Keratinocyte (primary cell): ENCODE data around the gene VAV2. TPM values are rescaled to one million over a fixed set of nuclear protein-coding genes. Genes with fewer than 3 reads are reported as not detected.

Experiments
- DNase-seq: peaks from one replicate; pipeline ENCODE4 v3.0.0-alpha.2; 2011; ENCODE audit warnings: low read depth, missing footprints, low spot score
- FAIRE-seq: peaks from 2 replicates; lab custom pipeline; 2011; peaks lifted over from hg19 to GRCh38; lab: Jason Lieb, UNC
- H2AFZ ChIP-seq: 2 replicates; pipeline ENCODE4 v1.6.0; 2012; ENCODE audit warnings: low read length, control low read depth, inconsistent platforms; ENCODE audit not compliant: control insufficient read depth
- H3K27ac ChIP-seq: 2 replicates; pipeline ENCODE4 v1.5.1; 2011; ENCODE audit warnings: low read length; ENCODE audit not compliant: control insufficient read depth, insufficient read depth
- H3K27me3 ChIP-seq: 3 replicates; pipeline ENCODE4 v1.6.0; 2011; ENCODE audit warnings: low read length; ENCODE audit not compliant: control insufficient read depth, insufficient read depth; ENCODE audit errors: extremely low read depth
- H3K36me3 ChIP-seq, 2 experiments: 2 replicates in 1 of 2; 3 replicates in 1 of 2; pipeline ENCODE4 v1.5.1; 2011; ENCODE audit warnings: low read length in 2 of 2, mild to moderate bottlenecking in 1 of 2; ENCODE audit not compliant: control insufficient read depth in 2 of 2, insufficient read depth in 2 of 2; ENCODE audit errors: extremely low read depth in 1 of 2
- H3K4me1 ChIP-seq: 3 replicates; pipeline ENCODE4 v1.5.1; 2011; ENCODE audit warnings: low read length; ENCODE audit not compliant: control insufficient read depth, insufficient read depth; ENCODE audit errors: extremely low read depth
- H3K4me2 ChIP-seq: 3 replicates; pipeline ENCODE4 v1.6.0; 2011; ENCODE audit warnings: low read depth, low read length; ENCODE audit not compliant: control insufficient read depth, insufficient read depth; ENCODE audit errors: extremely low read depth
- H3K4me3 ChIP-seq, 3 experiments: fragments of 200-600 bp in 1 of 3; sonication (generic) in 1 of 3; 2 replicates in 2 of 3; 3 replicates in 1 of 3; pipeline ENCODE4 v1.5.1; 2011 to 2016; ENCODE audit warnings: low read length in 3 of 3, mild to moderate bottlenecking in 3 of 3, control low read depth in 2 of 3, inconsistent platforms in 1 of 3, low read depth in 1 of 3, mixed read lengths in 1 of 3, mixed run types in 1 of 3, moderate library complexity in 1 of 3; ENCODE audit not compliant: control insufficient read depth in 2 of 3, insufficient read depth in 2 of 3; ENCODE audit errors: extremely low read depth in 1 of 3
- H3K79me2 ChIP-seq: 2 replicates; pipeline ENCODE4 v1.6.0; 2012; ENCODE audit warnings: low read length; ENCODE audit not compliant: control insufficient read depth, insufficient read depth
- H3K9ac ChIP-seq: 3 replicates; pipeline ENCODE4 v1.6.0; 2011; ENCODE audit warnings: low read length; ENCODE audit not compliant: control insufficient read depth, insufficient read depth; ENCODE audit errors: extremely low read depth
- H3K9me1 ChIP-seq: 3 replicates; pipeline ENCODE4 v1.6.0; 2011; ENCODE audit warnings: low read length; ENCODE audit not compliant: control insufficient read depth, insufficient read depth; ENCODE audit errors: extremely low read depth
- H3K9me3 ChIP-seq: 2 replicates; pipeline ENCODE4 v1.5.1; 2012; ENCODE audit warnings: low read depth, low read length; ENCODE audit not compliant: control insufficient read depth
- H4K20me1 ChIP-seq: 3 replicates; pipeline ENCODE4 v1.6.0; 2011; ENCODE audit warnings: low read length; ENCODE audit not compliant: control insufficient read depth, insufficient read depth; ENCODE audit errors: extremely low read depth
- CTCF ChIP-seq, 3 experiments: IDR thresholded peaks in 1 of 3; conservative IDR thresholded peaks in 1 of 3; optimal IDR thresholded peaks in 1 of 3; 2 replicates in 2 of 3; 3 replicates in 1 of 3; pipeline versions ENCODE3 to v1.5.1; 2011; ENCODE audit warnings: low read length in 3 of 3, mild to moderate bottlenecking in 3 of 3, moderate library complexity in 2 of 3, control low read depth in 1 of 3, inconsistent platforms in 1 of 3; ENCODE audit not compliant: insufficient read depth in 2 of 3; ENCODE audit errors: extremely low read depth in 1 of 3
- EZH2 ChIP-seq: IDR thresholded peaks from one replicate; pipeline ENCODE4 v1.6.1; 2012; ENCODE audit warnings: inconsistent platforms, mild to moderate bottlenecking, low read length, moderate library complexity
- dilution Hi-C: fragments of 300-500 bp; cut with MboI; formaldehyde crosslinking; loops from one replicate; pipeline ENCODE4 v1.7.0; 2020; ENCODE audit warnings: low sequenced_read_pairs; ENCODE audit not compliant: extremely low pct_ligation_motif_present
- polyA plus RNA-seq, 5 experiments: library from polyadenylated mRNA; depleted of rRNA in 3 of 5; stranded (reverse) in 3 of 5; stranded (forward) in 1 of 5; unstranded in 1 of 5; fragments of >200 nt; gene quantifications; 1 replicate in 1 of 5; 2 replicates in 3 of 5; 3 replicates in 1 of 5; pipeline versions ENCODE4 v1.2.1 to v1.2.3, GENCODE V29; 2011 to 2012; ENCODE audit warnings: missing spikeins in 2 of 5, low read depth in 1 of 5, low replicate concordance in 1 of 5

Gene VAV2
- polyA plus RNA-seq, 1 donor (not counting 4 experiments of a cell fraction or from before 2014, with no cell fraction given): 16.4 TPM

- H2AFZ ChIP-seq: no peak overlapping the region
- H3K9ac ChIP-seq: no peak overlapping the region
- H3K27ac ChIP-seq: no peak overlapping the region
- no peak overlapping the region for H3K4me2 ChIP-seq
- H3K36me3 ChIP-seq: no peaks in the 10 kb centered on the region
- H3K4me1 ChIP-seq: peaks cover 19% of the 10 kb centered on the region
- FAIRE-seq (no peak), DNase-seq (no peak)
- peaks cover 18% of the 10 kb centered on the region for H3K27me3 ChIP-seq
- peaks cover 2% of the 10 kb centered on the region for H3K9me1 ChIP-seq
- TF ChIP-seq EZH2 (no peak), CTCF (optimal IDR thresholded peaks at IDR 0.05 in 1 of 3, IDR thresholded peaks at IDR 0.05 in 1 of 3, conservative IDR thresholded peaks at IDR 0.05 in 1 of 3; ENCODE audit: extremely low read depth in 1 of 3, insufficient read depth in 2 of 3, low read length in 3 of 3) (peak in 2 of 3 experiments; percentile 15 to 30)
- H3K79me2 ChIP-seq: peaks cover 22% of the 10 kb centered on the region
- H3K4me3 ChIP-seq: no peak overlapping the region
- peaks cover 4% of the 10 kb centered on the region for H4K20me1 ChIP-seq
- dilution Hi-C loops: no loop called here
- H3K9me3 ChIP-seq: no peaks in the 10 kb centered on the region
Observed at GRCh38 chr9:133995012-133995896, 3.1 kb upstream of the VAV2 start.

GRCh38 chr9:133994353-133995011, 2.4 kb upstream of the VAV2 start:
- no peaks in the 10 kb centered on the region for H3K9me3 ChIP-seq
- FAIRE-seq: no peak
- H4K20me1 ChIP-seq: peaks cover 11% of the 10 kb centered on the region
- peaks cover 2% of the 10 kb centered on the region for H3K9me1 ChIP-seq
- DNase-seq: no peak
- no peak overlapping the region for H2AFZ ChIP-seq
- no peak overlapping the region for H3K4me3 ChIP-seq
- H3K27me3 ChIP-seq: peaks cover 12% of the 10 kb centered on the region
- H3K9ac ChIP-seq: no peak overlapping the region
- peaks cover 30% of the 10 kb centered on the region for H3K79me2 ChIP-seq
- no peak overlapping the region for H3K27ac ChIP-seq
- peaks cover 0 to 3% of the 10 kb centered on the region in 2 experiments for H3K36me3 ChIP-seq
- TF ChIP-seq EZH2 (no peak), CTCF (optimal IDR thresholded peaks at IDR 0.05 in 1 of 3, IDR thresholded peaks at IDR 0.05 in 1 of 3, conservative IDR thresholded peaks at IDR 0.05 in 1 of 3; ENCODE audit: extremely low read depth in 1 of 3, insufficient read depth in 2 of 3, low read length in 3 of 3) (peak in 2 of 3 experiments; percentile 95 to 98)
- no peak overlapping the region for H3K4me2 ChIP-seq
- H3K4me1 ChIP-seq: peaks cover 25% of the 10 kb centered on the region
- dilution Hi-C loops: no loop called here
